HepG2 (cell line): Measurements from ENCODE around the gene DAZAP1. TPM values are rescaled to one million over a fixed set of nuclear protein-coding genes. Genes with fewer than 3 reads are reported as not detected.

ENCODE experiments used
- CBFB ChIP-seq: sonication (generic); formaldehyde crosslinking; IDR thresholded peaks from 2 replicates; pipeline ENCODE4 v1.4.0; 2020; ENCODE audit warnings: missing genetic modification reagents
- GABPB1 ChIP-seq: IDR thresholded peaks from 2 replicates; pipeline ENCODE4 v1.6.1; 2016; ENCODE audit warnings: mild to moderate bottlenecking, missing genetic modification reagents, moderate library complexity, missing compliant biosample characterization
- GZF1 ChIP-seq: sonication (generic); formaldehyde crosslinking; IDR thresholded peaks from 2 replicates; pipeline ENCODE4 v1.5.1; 2020; ENCODE audit warnings: mild to moderate bottlenecking, missing genetic modification reagents
- HDAC2 ChIP-seq: sonication (generic); formaldehyde crosslinking; IDR thresholded peaks from 2 replicates; pipeline ENCODE4 v1.4.0; 2020; ENCODE audit warnings: missing genetic modification reagents
- KDM4B ChIP-seq: sonication (generic); formaldehyde crosslinking; IDR thresholded peaks from 2 replicates; pipeline ENCODE4 v1.4.0; 2020; ENCODE audit warnings: missing genetic modification reagents
- NCOA5 ChIP-seq: sonication (generic); formaldehyde crosslinking; IDR thresholded peaks from 2 replicates; pipeline ENCODE4 v1.4.0; 2020; ENCODE audit warnings: missing genetic modification reagents
- NR2F2 ChIP-seq: IDR thresholded peaks from 2 replicates; pipeline ENCODE4 v1.6.1; 2012; ENCODE audit warnings: low read depth, inconsistent platforms, borderline replicate concordance
- PAX8 ChIP-seq: sonication (generic); formaldehyde crosslinking; IDR thresholded peaks from 2 replicates; pipeline ENCODE4 v1.8.0; 2022; ENCODE audit warnings: mild to moderate bottlenecking, missing genetic modification reagents, borderline replicate concordance
- PCBP1 ChIP-seq: fragments of 200-400 bp; formaldehyde crosslinking; IDR thresholded peaks from 2 replicates; pipeline ENCODE4 v1.6.1; 2017; ENCODE audit warnings: mild to moderate bottlenecking, low read depth, low read length, borderline replicate concordance
- SMAD1 ChIP-seq: sonication (generic); formaldehyde crosslinking; IDR thresholded peaks from 2 replicates; pipeline ENCODE4 v1.4.0; 2020; ENCODE audit warnings: missing genetic modification reagents, low read depth, mild to moderate bottlenecking, borderline replicate concordance
- SRY ChIP-seq: sonication (generic); formaldehyde crosslinking; IDR thresholded peaks from 2 replicates; pipeline ENCODE4 v1.8.0; 2022; ENCODE audit warnings: mild to moderate bottlenecking, missing genetic modification reagents
- ZC3H4 ChIP-seq: sonication (generic); formaldehyde crosslinking; IDR thresholded peaks from 2 replicates; pipeline ENCODE4 v1.4.0; 2020; ENCODE audit warnings: missing genetic modification reagents, borderline replicate concordance
- ZNF354B ChIP-seq: sonication (generic); formaldehyde crosslinking; IDR thresholded peaks from 2 replicates; pipeline ENCODE4 v1.8.0; 2022; ENCODE audit warnings: mild to moderate bottlenecking, missing genetic modification reagents
- ZNF589 ChIP-seq: sonication (generic); formaldehyde crosslinking; conservative IDR thresholded peaks from 2 replicates; pipeline ENCODE4 v1.8.0; 2022; ENCODE audit warnings: mild to moderate bottlenecking, moderate library complexity, missing genetic modification reagents
- ZNF615 ChIP-seq: sonication (generic); formaldehyde crosslinking; IDR thresholded peaks from 2 replicates; pipeline ENCODE4 v1.5.0; 2020; ENCODE audit warnings: mild to moderate bottlenecking, missing genetic modification reagents, borderline replicate concordance
- ZNF616 ChIP-seq: sonication (generic); formaldehyde crosslinking; IDR thresholded peaks from 2 replicates; pipeline ENCODE4 v1.5.0; 2020; ENCODE audit warnings: low read depth, mild to moderate bottlenecking, missing genetic modification reagents
- ZNF772 ChIP-seq: sonication (generic); formaldehyde crosslinking; IDR thresholded peaks from 2 replicates; pipeline ENCODE4 v1.5.0; 2020; ENCODE audit warnings: mild to moderate bottlenecking, missing genetic modification reagents
- ZNF790 ChIP-seq: sonication (generic); formaldehyde crosslinking; IDR thresholded peaks from 2 replicates; pipeline ENCODE4 v1.8.0; 2022; ENCODE audit warnings: missing genetic modification reagents, mild to moderate bottlenecking, borderline replicate concordance
- polyA plus RNA-seq, 8 experiments: library from polyadenylated mRNA; depleted of rRNA in 3 of 8; stranded (reverse) in 7 of 8; unstranded in 1 of 8; fragments of >200 nt; fragmentation: Illumina TruSeq in 4 of 8; extraction: Trizol in 4 of 8; gene quantifications; 2 replicates each; pipeline versions ENCODE4 v1.2.1 to v1.2.3, GENCODE V29; 2011 to 2016; ENCODE audit warnings: low read depth in 4 of 8, missing spikeins in 1 of 8, mixed read lengths in 1 of 8; ENCODE audit not compliant: insufficient read depth in 1 of 8
- total RNA-seq, 5 experiments: library from RNA; depleted of rRNA; stranded (reverse); fragments of >200 nt; fragmentation: Illumina TruSeq; extraction: Trizol; gene quantifications; 2 replicates each; pipeline ENCODE4 v1.2.3, GENCODE V29; 2016; ENCODE audit warnings: low read depth in 1 of 5
- TF ChIP-seq, protein P1 (sequence below): IDR thresholded peaks from 2 replicates; pipeline ENCODE4 v1.6.1; 2018; ENCODE audit warnings: missing genetic modification reagents
- TF ChIP-seq, protein P2 (sequence below): sonication (generic); formaldehyde crosslinking; IDR thresholded peaks from one replicate; pipeline ENCODE4 v1.5.1; 2020; ENCODE audit warnings: mild to moderate bottlenecking, missing genetic modification reagents; ENCODE audit errors: not compliant biosample characterization

The DAZAP1 gene
- total and polyA plus RNA-seq, 2 of the 13 experiments (the other 11 are each of a cell fraction or from before 2014, with no cell fraction given), result 63.3 to 79.2 TPM

DNA sequence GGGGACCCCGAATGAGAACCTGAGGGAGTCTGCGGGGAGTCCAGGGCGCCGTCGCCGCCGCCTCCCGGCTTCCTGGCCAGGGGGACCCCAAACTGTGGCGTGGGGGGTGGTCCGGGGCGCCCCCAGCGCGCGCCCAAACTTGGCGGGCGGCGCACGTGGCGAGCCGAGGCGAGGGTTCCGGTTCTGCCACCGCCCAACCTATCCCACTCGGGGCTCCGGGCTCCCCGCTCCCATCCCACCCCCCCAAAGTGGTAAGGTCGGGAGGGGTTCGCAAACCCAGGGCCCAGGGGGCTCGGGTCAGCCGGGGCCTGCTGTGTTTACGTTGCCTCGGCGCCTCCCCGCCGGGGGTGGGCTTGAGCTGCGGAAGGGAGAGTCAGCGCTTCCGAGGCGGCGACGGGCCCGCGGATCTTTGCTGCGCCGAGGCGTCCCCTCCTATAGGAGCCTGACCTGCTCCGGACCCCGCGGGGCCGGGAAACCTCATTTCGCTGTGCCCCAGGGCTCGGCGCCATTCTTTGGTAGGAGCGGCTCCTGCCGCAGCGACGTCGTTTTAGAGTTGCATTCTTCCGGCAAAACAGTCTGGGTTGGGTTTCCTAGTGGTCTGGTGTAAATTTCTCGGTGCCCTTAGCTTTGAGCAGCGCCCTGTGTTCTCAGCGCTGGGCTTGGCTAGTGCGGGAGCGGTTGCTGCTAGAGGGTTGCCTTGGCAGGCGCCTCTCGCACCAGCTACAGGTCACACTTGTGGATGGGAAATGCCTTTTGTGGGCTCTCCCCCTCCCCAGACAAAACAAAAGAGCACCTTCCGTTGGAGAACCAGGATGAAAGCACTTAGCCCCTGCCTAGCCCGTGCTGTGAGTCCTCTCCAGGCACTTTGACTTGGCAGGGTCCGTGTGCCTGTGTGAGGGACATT lies 1.2 kb downstream of the DAZAP1 start (continued):
- TF ChIP-seq, protein P1, sequence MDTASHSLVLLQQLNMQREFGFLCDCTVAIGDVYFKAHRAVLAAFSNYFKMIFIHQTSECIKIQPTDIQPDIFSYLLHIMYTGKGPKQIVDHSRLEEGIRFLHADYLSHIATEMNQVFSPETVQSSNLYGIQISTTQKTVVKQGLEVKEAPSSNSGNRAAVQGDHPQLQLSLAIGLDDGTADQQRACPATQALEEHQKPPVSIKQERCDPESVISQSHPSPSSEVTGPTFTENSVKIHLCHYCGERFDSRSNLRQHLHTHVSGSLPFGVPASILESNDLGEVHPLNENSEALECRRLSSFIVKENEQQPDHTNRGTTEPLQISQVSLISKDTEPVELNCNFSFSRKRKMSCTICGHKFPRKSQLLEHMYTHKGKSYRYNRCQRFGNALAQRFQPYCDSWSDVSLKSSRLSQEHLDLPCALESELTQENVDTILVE (CRISPR knock-in tag), result peak; percentile 49; the same call in 1 of the 2 replicates
- TF ChIP-seq ZNF616 (CRISPR knock-in tag), result 0 out of 2 replicates have a peak, but pooled peaks have one; percentile 43
- TF ChIP-seq KDM4B (CRISPR knock-in tag), result 0 out of 2 replicates have a peak, but pooled peaks have one; percentile 40
- no peak for TF ChIP-seq ZC3H4 (CRISPR knock-in tag)
- TF ChIP-seq ZNF772 (CRISPR knock-in tag), result peak; percentile 73; the same call in 1 of the 2 replicates
- peak; percentile 68; the same call in 1 of the 2 replicates for TF ChIP-seq GABPB1 (CRISPR knock-in tag)
- TF ChIP-seq, protein P2, sequence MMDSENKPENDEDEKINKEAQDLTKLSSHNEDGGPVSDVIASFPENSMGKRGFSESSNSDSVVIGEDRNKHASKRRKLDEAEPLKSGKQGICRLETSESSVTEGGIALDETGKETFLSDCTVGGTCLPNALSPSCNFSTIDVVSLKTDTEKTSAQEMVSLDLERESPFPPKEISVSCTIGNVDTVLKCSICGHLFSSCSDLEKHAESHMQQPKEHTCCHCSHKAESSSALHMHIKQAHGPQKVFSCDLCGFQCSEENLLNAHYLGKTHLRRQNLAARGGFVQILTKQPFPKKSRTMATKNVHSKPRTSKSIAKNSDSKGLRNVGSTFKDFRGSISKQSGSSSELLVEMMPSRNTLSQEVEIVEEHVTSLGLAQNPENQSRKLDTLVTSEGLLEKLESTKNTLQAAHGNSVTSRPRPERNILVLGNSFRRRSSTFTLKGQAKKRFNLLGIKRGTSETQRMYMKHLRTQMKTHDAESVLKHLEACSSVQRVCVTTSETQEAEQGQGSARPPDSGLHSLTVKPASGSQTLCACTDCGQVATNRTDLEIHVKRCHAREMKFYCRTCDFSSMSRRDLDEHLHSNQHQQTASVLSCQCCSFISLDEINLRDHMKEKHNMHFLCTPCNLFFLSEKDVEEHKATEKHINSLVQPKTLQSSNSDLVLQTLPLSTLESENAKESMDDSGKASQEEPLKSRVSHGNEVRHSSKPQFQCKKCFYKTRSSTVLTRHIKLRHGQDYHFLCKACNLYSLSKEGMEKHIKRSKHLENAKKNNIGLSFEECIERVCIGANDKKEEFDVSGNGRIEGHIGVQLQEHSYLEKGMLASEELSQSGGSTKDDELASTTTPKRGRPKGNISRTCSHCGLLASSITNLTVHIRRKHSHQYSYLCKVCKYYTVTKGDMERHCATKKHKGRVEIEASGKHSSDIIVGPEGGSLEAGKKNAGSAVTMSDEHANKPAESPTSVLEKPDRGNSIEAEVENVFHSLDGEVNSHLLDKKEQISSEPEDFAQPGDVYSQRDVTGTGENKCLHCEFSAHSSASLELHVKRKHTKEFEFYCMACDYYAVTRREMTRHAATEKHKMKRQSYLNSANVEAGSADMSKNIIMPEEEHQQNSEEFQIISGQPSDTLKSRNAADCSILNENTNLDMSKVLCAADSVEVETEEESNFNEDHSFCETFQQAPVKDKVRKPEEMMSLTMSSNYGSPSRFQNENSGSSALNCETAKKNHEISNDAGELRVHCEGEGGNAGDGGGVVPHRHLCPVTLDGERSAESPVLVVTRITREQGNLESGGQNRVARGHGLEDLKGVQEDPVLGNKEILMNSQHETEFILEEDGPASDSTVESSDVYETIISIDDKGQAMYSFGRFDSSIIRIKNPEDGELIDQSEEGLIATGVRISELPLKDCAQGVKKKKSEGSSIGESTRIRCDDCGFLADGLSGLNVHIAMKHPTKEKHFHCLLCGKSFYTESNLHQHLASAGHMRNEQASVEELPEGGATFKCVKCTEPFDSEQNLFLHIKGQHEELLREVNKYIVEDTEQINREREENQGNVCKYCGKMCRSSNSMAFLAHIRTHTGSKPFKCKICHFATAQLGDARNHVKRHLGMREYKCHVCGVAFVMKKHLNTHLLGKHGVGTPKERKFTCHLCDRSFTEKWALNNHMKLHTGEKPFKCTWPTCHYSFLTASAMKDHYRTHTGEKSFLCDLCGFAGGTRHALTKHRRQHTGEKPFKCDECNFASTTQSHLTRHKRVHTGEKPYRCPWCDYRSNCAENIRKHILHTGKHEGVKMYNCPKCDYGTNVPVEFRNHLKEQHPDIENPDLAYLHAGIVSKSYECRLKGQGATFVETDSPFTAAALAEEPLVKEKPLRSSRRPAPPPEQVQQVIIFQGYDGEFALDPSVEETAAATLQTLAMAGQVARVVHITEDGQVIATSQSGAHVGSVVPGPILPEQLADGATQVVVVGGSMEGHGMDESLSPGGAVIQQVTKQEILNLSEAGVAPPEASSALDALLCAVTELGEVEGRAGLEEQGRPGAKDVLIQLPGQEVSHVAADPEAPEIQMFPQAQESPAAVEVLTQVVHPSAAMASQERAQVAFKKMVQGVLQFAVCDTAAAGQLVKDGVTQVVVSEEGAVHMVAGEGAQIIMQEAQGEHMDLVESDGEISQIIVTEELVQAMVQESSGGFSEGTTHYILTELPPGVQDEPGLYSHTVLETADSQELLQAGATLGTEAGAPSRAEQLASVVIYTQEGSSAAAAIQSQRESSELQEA, result peak; percentile 45
- no peak; the same call in 1 of the 2 replicates for TF ChIP-seq ZNF615 (CRISPR knock-in tag)
- no peak for TF ChIP-seq ZNF354B (CRISPR knock-in tag)
- no peak; the same call in 1 of the 2 replicates for TF ChIP-seq SMAD1
- no peak; the same call in 1 of the 2 replicates for TF ChIP-seq PCBP1
- 0 out of 2 replicates have a peak, but pooled peaks have one; percentile 27 for TF ChIP-seq CBFB (CRISPR knock-in tag)
- 0 out of 2 replicates have a peak, but pooled peaks have one; percentile 40 for TF ChIP-seq ZNF589 (CRISPR knock-in tag)
- no peak for TF ChIP-seq NCOA5 (CRISPR knock-in tag)
- no peak for TF ChIP-seq PAX8
- no peak for TF ChIP-seq GZF1 (CRISPR knock-in tag)
- TF ChIP-seq HDAC2 (CRISPR knock-in tag), result 0 out of 2 replicates have a peak, but pooled peaks have one; percentile 26
- peak; percentile 68; the same call in 1 of the 2 replicates for TF ChIP-seq SRY (CRISPR knock-in tag)
- TF ChIP-seq ZNF790 (CRISPR knock-in tag), result peak; percentile 31; the same call in 1 of the 2 replicates
- TF ChIP-seq NR2F2, result no peak
